HepG2 (cell line): ENCODE results near the gene EIF4ENIF1. TPM values are rescaled to one million over a fixed set of nuclear protein-coding genes. Genes with fewer than 3 reads are reported as not detected.

Experiments used
- DNMT3B ChIP-seq: conservative IDR thresholded peaks from 2 replicates; pipeline ENCODE4 v1.6.1; 2016; ENCODE audit warnings: missing biosample characterization, control low read depth
- ETV5 ChIP-seq: IDR thresholded peaks from 2 replicates; pipeline ENCODE4 v1.6.1; 2018; ENCODE audit warnings: missing biosample characterization, missing genetic modification reagents, inconsistent platforms, borderline replicate concordance
- GZF1 ChIP-seq: sonication (generic); formaldehyde crosslinking; IDR thresholded peaks from 2 replicates; pipeline ENCODE4 v1.5.1; 2020; ENCODE audit warnings: mild to moderate bottlenecking, missing genetic modification reagents
- HMGA1 ChIP-seq: sonication (generic); formaldehyde crosslinking; conservative IDR thresholded peaks from 2 replicates; pipeline ENCODE4 v1.4.0; 2020; ENCODE audit warnings: missing genetic modification reagents
- KDM6A ChIP-seq: IDR thresholded peaks from 2 replicates; pipeline ENCODE4 v1.6.1; 2016; ENCODE audit warnings: low read depth
- MIXL1 ChIP-seq: IDR thresholded peaks from 2 replicates; pipeline ENCODE4 v1.6.1; 2016
- POLR2AphosphoS5 ChIP-seq: IDR thresholded peaks from 2 replicates; pipeline ENCODE4 v1.6.1; 2012; ENCODE audit warnings: low read depth, low read length
- RARA ChIP-seq: IDR thresholded peaks from 2 replicates; pipeline ENCODE4 v1.6.1; 2016; ENCODE audit warnings: missing genetic modification reagents, missing compliant biosample characterization
- SAP130 ChIP-seq: IDR thresholded peaks from 2 replicates; pipeline ENCODE4 v1.6.1; 2016; ENCODE audit warnings: low read depth
- SOX5 ChIP-seq: IDR thresholded peaks from 2 replicates; pipeline ENCODE4 v1.6.1; 2016; ENCODE audit warnings: borderline replicate concordance
- ZNF234 ChIP-seq: sonication (generic); formaldehyde crosslinking; conservative IDR thresholded peaks from 2 replicates; pipeline ENCODE4 v1.5.1; 2020; ENCODE audit warnings: mild to moderate bottlenecking, missing genetic modification reagents
- ZNF354B ChIP-seq: sonication (generic); formaldehyde crosslinking; IDR thresholded peaks from 2 replicates; pipeline ENCODE4 v1.8.0; 2022; ENCODE audit warnings: mild to moderate bottlenecking, missing genetic modification reagents
- ZNF766 ChIP-seq: sonication (generic); formaldehyde crosslinking; IDR thresholded peaks from 2 replicates; pipeline ENCODE4 v1.5.0; 2020; ENCODE audit warnings: missing genetic modification reagents, borderline replicate concordance
- ZNF776 ChIP-seq: sonication (generic); formaldehyde crosslinking; IDR thresholded peaks from 2 replicates; pipeline ENCODE4 v1.4.0; 2020; ENCODE audit warnings: mild to moderate bottlenecking, missing genetic modification reagents
- ZNF792 ChIP-seq: IDR thresholded peaks from 2 replicates; pipeline ENCODE4 v1.6.1; 2016
- ZSCAN25 ChIP-seq: sonication (generic); formaldehyde crosslinking; IDR thresholded peaks from 2 replicates; pipeline ENCODE4 v1.8.0; 2022; ENCODE audit warnings: mild to moderate bottlenecking, missing genetic modification reagents
- polyA plus RNA-seq, 8 experiments: library from polyadenylated mRNA; depleted of rRNA in 3 of 8; stranded (reverse) in 7 of 8; unstranded in 1 of 8; fragments of >200 nt; fragmentation: Illumina TruSeq in 4 of 8; extraction: Trizol in 4 of 8; gene quantifications; 2 replicates each; pipeline versions ENCODE4 v1.2.1 to v1.2.3, GENCODE V29; 2011 to 2016; ENCODE audit warnings: low read depth in 4 of 8, missing spikeins in 1 of 8, mixed read lengths in 1 of 8; ENCODE audit not compliant: insufficient read depth in 1 of 8
- total RNA-seq, 5 experiments: library from RNA; depleted of rRNA; stranded (reverse); fragments of >200 nt; fragmentation: Illumina TruSeq; extraction: Trizol; gene quantifications; 2 replicates each; pipeline ENCODE4 v1.2.3, GENCODE V29; 2016; ENCODE audit warnings: low read depth in 1 of 5
- TF ChIP-seq, protein P1 (sequence below): sonication (generic); formaldehyde crosslinking; IDR thresholded peaks from 2 replicates; pipeline ENCODE4 v1.8.1; 2022; ENCODE audit warnings: mild to moderate bottlenecking, missing genetic modification reagents
- TF ChIP-seq, protein P2 (sequence below): fragments of 450-650 bp; IDR thresholded peaks from 2 replicates; pipeline ENCODE4 v1.6.1; 2016
- TF ChIP-seq, protein P3 (sequence below): sonication (generic); formaldehyde crosslinking; IDR thresholded peaks from 2 replicates; pipeline ENCODE4 v1.4.0; 2020; ENCODE audit warnings: missing genetic modification reagents
- TF ChIP-seq, protein P4 (sequence below): sonication (generic); formaldehyde crosslinking; IDR thresholded peaks from 2 replicates; pipeline ENCODE4 v1.5.0; 2020; ENCODE audit warnings: missing genetic modification reagents, mild to moderate bottlenecking, borderline replicate concordance
- TF ChIP-seq, protein P5 (sequence below): IDR thresholded peaks from 2 replicates; pipeline ENCODE4 v1.6.1; 2016; ENCODE audit warnings: low read depth, control low read depth
- TF ChIP-seq, protein P6 (sequence below), 2 experiments: sonication (generic) in 1 of 2; formaldehyde crosslinking in 1 of 2; IDR thresholded peaks; 2 replicates each; pipeline versions ENCODE4 v1.4.0 to v1.6.1; 2018 to 2020; ENCODE audit warnings: missing genetic modification reagents in 2 of 2, borderline replicate concordance in 1 of 2, low read depth in 1 of 2, mild to moderate bottlenecking in 1 of 2, missing biosample characterization in 1 of 2

Gene EIF4ENIF1
- total and polyA plus RNA-seq, 2 of the 13 experiments (the other 11 are each of a cell fraction or from before 2014, with no cell fraction given), result 11.9 to 12.3 TPM

DNA sequence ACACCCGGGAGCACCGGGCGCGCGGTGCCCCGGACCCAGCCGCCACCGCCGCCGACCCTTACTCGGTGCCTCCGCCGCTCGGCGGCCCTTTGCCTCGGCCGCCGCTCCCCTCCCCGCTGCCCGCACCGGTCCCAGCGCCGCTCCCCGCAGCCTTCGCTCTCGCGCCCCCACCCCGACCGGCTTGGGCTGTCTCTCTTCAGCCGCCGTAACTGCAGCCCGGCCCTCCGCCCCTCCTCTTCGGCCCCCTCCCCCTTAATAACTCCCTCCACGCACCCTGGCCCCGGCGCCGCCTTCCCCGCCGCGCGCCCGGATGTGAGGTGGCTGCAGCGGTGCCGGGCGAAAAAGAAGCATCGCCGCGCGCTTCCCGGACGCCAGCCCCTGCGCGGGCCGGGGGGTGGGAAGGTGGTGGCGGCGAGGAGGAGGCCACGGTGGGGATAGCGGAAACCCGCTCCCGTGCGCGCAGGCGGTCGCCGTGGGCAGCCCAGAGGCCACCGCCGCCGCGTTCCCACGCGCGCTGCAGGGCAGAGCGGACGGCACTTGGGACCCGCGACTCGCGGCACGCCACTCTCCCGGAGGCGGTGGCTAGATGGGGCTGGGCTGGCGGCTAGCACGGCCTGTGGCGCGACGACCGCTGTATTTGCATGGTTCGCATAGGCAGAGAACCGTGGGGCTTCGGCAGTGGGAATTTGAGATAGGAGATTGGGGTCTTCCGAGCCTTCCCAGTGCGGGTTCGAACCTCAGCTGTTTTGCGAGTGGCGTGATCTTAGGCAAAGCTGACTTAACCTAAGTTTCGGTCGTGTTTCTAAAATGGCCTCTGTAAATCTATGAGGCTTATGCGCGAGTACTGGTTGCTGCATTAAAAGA is at the start of gene EIF4ENIF1 (continued):
- TF ChIP-seq ETV5 (CRISPR knock-in tag) (peak; percentile 78), SAP130 (peak; percentile 89), RARA (CRISPR knock-in tag) (peak; percentile 12), SOX5 (CRISPR knock-in tag) (no peak), ZNF234 (CRISPR knock-in tag) (0 out of 2 replicates have a peak, but pooled peaks have one; percentile 74), ZNF766 (no peak), GZF1 (CRISPR knock-in tag) (no peak), KDM6A (CRISPR knock-in tag) (no peak), MIXL1 (CRISPR knock-in tag) (no peak), POLR2AphosphoS5 (peak; percentile 67; the same call in 1 of the 2 replicates), ZNF354B (CRISPR knock-in tag) (no peak), ZSCAN25 (peak; percentile 71), ZNF776 (CRISPR knock-in tag) (peak; percentile 76; the same call in 1 of the 2 replicates), DNMT3B (CRISPR knock-in tag) (no peak), HMGA1 (CRISPR knock-in tag) (no peak), ZNF792 (CRISPR knock-in tag) (no peak)
- TF ChIP-seq, protein P1, sequence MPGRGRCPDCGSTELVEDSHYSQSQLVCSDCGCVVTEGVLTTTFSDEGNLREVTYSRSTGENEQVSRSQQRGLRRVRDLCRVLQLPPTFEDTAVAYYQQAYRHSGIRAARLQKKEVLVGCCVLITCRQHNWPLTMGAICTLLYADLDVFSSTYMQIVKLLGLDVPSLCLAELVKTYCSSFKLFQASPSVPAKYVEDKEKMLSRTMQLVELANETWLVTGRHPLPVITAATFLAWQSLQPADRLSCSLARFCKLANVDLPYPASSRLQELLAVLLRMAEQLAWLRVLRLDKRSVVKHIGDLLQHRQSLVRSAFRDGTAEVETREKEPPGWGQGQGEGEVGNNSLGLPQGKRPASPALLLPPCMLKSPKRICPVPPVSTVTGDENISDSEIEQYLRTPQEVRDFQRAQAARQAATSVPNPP, result peak; percentile 79
- TF ChIP-seq, protein P2, sequence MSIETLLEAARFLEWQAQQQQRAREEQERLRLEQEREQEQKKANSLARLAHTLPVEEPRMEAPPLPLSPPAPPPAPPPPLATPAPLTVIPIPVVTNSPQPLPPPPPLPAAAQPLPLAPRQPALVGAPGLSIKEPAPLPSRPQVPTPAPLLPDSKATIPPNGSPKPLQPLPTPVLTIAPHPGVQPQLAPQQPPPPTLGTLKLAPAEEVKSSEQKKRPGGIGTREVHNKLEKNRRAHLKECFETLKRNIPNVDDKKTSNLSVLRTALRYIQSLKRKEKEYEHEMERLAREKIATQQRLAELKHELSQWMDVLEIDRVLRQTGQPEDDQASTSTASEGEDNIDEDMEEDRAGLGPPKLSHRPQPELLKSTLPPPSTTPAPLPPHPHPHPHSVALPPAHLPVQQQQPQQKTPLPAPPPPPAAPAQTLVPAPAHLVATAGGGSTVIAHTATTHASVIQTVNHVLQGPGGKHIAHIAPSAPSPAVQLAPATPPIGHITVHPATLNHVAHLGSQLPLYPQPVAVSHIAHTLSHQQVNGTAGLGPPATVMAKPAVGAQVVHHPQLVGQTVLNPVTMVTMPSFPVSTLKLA, result peak; percentile 42
- TF ChIP-seq, protein P3, sequence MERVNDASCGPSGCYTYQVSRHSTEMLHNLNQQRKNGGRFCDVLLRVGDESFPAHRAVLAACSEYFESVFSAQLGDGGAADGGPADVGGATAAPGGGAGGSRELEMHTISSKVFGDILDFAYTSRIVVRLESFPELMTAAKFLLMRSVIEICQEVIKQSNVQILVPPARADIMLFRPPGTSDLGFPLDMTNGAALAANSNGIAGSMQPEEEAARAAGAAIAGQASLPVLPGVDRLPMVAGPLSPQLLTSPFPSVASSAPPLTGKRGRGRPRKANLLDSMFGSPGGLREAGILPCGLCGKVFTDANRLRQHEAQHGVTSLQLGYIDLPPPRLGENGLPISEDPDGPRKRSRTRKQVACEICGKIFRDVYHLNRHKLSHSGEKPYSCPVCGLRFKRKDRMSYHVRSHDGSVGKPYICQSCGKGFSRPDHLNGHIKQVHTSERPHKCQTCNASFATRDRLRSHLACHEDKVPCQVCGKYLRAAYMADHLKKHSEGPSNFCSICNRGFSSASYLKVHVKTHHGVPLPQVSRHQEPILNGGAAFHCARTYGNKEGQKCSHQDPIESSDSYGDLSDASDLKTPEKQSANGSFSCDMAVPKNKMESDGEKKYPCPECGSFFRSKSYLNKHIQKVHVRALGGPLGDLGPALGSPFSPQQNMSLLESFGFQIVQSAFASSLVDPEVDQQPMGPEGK (CRISPR knock-in tag), result peak; percentile 85
- TF ChIP-seq, protein P4, sequence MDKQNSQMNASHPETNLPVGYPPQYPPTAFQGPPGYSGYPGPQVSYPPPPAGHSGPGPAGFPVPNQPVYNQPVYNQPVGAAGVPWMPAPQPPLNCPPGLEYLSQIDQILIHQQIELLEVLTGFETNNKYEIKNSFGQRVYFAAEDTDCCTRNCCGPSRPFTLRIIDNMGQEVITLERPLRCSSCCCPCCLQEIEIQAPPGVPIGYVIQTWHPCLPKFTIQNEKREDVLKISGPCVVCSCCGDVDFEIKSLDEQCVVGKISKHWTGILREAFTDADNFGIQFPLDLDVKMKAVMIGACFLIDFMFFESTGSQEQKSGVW, result no peak
- TF ChIP-seq, protein P5, sequence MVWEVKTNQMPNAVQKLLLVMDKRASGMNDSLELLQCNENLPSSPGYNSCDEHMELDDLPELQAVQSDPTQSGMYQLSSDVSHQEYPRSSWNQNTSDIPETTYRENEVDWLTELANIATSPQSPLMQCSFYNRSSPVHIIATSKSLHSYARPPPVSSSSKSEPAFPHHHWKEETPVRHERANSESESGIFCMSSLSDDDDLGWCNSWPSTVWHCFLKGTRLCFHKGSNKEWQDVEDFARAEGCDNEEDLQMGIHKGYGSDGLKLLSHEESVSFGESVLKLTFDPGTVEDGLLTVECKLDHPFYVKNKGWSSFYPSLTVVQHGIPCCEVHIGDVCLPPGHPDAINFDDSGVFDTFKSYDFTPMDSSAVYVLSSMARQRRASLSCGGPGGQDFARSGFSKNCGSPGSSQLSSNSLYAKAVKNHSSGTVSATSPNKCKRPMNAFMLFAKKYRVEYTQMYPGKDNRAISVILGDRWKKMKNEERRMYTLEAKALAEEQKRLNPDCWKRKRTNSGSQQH (CRISPR knock-in tag), result peak; percentile 56; the same call in 1 of the 2 replicates
- TF ChIP-seq, protein P6, sequence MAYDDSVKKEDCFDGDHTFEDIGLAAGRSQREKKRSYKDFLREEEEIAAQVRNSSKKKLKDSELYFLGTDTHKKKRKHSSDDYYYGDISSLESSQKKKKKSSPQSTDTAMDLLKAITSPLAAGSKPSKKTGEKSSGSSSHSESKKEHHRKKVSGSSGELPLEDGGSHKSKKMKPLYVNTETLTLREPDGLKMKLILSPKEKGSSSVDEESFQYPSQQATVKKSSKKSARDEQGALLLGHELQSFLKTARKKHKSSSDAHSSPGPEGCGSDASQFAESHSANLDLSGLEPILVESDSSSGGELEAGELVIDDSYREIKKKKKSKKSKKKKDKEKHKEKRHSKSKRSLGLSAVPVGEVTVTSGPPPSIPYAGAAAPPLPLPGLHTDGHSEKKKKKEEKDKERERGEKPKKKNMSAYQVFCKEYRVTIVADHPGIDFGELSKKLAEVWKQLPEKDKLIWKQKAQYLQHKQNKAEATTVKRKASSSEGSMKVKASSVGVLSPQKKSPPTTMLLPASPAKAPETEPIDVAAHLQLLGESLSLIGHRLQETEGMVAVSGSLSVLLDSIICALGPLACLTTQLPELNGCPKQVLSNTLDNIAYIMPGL (CRISPR knock-in tag; IDR thresholded peaks at IDR 0.05; ENCODE audit: borderline replicate concordance in 1 of 2, low read depth in 1 of 2), result peak; percentile 18 to 92; a peak in 3 of 4 replicates
